ENCODE data around the gene PPP2R5A.

Gene PPP2R5A

GRCh38 chr1:212285685-212286555 lies 710 bp downstream of the PPP2R5A start (continued):
- TF ChIP-seq ELK4 (IDR thresholded peaks at IDR 0.05; ENCODE audit: borderline replicate concordance, low read depth, low read length) (no peak), YY2 (tag by site-specific recombination; IDR thresholded peaks at IDR 0.05) (peak; percentile 58)

GRCh38 chr1:212286556-212287131 lies 1.4 kb downstream of the PPP2R5A start:
- H3K4me1 ChIP-seq (ENCODE audit: control insufficient read depth, insufficient read depth, low read length), result peaks cover 13% of the 10 kb centered on the region; the same call in 1 of the 2 replicates
- H3K9me3 ChIP-seq (ENCODE audit: control insufficient read depth, insufficient read depth, low read depth, low read length), result no peaks in the 10 kb centered on the region
- ChIA-PET CTCF (interaction anchor here (0.6 to 3.1 kb wide), 5 partner anchors 10 to 252 kb away, joined by 3 to 16 read pairs (median 12); partner anchors contain the start of genes DTL and INTS7), POLR2A (interaction anchor here (0.5 to 1.2 kb wide), 3 partner anchors 66 to 251 kb away, joined by 3 to 8 read pairs (median 4); partner anchors contain the start of genes DTL and INTS7)
- peak; percentile 0 for TF ChIP-seq PRDM1 (tag by site-specific recombination; IDR thresholded peaks at IDR 0.05)
- TF ChIP-seq, protein P1, sequence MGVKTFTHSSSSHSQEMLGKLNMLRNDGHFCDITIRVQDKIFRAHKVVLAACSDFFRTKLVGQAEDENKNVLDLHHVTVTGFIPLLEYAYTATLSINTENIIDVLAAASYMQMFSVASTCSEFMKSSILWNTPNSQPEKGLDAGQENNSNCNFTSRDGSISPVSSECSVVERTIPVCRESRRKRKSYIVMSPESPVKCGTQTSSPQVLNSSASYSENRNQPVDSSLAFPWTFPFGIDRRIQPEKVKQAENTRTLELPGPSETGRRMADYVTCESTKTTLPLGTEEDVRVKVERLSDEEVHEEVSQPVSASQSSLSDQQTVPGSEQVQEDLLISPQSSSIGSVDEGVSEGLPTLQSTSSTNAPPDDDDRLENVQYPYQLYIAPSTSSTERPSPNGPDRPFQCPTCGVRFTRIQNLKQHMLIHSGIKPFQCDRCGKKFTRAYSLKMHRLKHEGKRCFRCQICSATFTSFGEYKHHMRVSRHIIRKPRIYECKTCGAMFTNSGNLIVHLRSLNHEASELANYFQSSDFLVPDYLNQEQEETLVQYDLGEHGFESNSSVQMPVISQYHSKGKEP (tag by site-specific recombination; IDR thresholded peaks at IDR 0.05), result no peak
- TF ChIP-seq ZFP3 (tag by site-specific recombination; IDR thresholded peaks at IDR 0.05; ENCODE audit: low read depth), result no peak
- TF ChIP-seq ZNF660 (tag by site-specific recombination; IDR thresholded peaks at IDR 0.05), result peak; percentile 92
- TF ChIP-seq ZNF501 (tag by site-specific recombination; IDR thresholded peaks at IDR 0.05), result 0 out of 2 replicates have a peak, but pooled peaks have one; percentile 12
- TF ChIP-seq ZBTB20 (tag by site-specific recombination; IDR thresholded peaks at IDR 0.05), result peak; percentile 61
- no peak for TF ChIP-seq TCF7L2 (IDR thresholded peaks at IDR 0.05; ENCODE audit: borderline replicate concordance, low read depth, low read length)
- peak; percentile 10; the same call in 1 of the 2 replicates for TF ChIP-seq ZNF600 (tag by site-specific recombination; IDR thresholded peaks at IDR 0.05)
- TF ChIP-seq ZNF560 (tag by site-specific recombination; IDR thresholded peaks at IDR 0.05; ENCODE audit: borderline replicate concordance), result no peak
- TF ChIP-seq, protein P2, sequence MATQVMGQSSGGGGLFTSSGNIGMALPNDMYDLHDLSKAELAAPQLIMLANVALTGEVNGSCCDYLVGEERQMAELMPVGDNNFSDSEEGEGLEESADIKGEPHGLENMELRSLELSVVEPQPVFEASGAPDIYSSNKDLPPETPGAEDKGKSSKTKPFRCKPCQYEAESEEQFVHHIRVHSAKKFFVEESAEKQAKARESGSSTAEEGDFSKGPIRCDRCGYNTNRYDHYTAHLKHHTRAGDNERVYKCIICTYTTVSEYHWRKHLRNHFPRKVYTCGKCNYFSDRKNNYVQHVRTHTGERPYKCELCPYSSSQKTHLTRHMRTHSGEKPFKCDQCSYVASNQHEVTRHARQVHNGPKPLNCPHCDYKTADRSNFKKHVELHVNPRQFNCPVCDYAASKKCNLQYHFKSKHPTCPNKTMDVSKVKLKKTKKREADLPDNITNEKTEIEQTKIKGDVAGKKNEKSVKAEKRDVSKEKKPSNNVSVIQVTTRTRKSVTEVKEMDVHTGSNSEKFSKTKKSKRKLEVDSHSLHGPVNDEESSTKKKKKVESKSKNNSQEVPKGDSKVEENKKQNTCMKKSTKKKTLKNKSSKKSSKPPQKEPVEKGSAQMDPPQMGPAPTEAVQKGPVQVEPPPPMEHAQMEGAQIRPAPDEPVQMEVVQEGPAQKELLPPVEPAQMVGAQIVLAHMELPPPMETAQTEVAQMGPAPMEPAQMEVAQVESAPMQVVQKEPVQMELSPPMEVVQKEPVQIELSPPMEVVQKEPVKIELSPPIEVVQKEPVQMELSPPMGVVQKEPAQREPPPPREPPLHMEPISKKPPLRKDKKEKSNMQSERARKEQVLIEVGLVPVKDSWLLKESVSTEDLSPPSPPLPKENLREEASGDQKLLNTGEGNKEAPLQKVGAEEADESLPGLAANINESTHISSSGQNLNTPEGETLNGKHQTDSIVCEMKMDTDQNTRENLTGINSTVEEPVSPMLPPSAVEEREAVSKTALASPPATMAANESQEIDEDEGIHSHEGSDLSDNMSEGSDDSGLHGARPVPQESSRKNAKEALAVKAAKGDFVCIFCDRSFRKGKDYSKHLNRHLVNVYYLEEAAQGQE (tag by site-specific recombination; IDR thresholded peaks at IDR 0.05), result no peak
- peak; percentile 54; the same call in 1 of the 2 replicates for TF ChIP-seq SCRT2 (tag by site-specific recombination; IDR thresholded peaks at IDR 0.05)
- TF ChIP-seq KLF10 (tag by site-specific recombination; IDR thresholded peaks at IDR 0.05), result no peak
- TF ChIP-seq, protein P3, sequence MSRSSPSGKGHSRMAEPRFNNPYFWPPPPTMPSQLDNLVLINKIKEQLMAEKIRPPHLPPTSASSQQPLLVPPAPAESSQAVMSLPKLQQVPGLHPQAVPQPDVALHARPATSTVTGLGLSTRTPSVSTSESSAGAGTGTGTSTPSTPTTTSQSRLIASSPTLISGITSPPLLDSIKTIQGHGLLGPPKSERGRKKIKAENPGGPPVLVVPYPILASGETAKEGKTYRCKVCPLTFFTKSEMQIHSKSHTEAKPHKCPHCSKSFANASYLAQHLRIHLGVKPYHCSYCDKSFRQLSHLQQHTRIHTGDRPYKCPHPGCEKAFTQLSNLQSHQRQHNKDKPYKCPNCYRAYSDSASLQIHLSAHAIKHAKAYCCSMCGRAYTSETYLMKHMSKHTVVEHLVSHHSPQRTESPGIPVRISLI (tag by site-specific recombination; IDR thresholded peaks at IDR 0.05), result no peak
- no peak for TF ChIP-seq OSR2 (tag by site-specific recombination; IDR thresholded peaks at IDR 0.05)
- peak overlapping the region; percentile 82; the same call in 1 of the 2 replicates for H3K27ac ChIP-seq (ENCODE audit: extremely low read depth, low read depth, low read length)
- H3K36me3 ChIP-seq (ENCODE audit: control insufficient read depth in 2 of 2, insufficient read depth in 1 of 2, low read length in 2 of 2), result no peaks in the 10 kb centered on the region
- peak overlapping the region; percentile 82 for H3K4me3 ChIP-seq (ENCODE audit: low read depth, low read length)

All from HEK293 (cell line).